ENCODE measurements around the gene GRIN3B. TPM values are rescaled to one million over a fixed set of nuclear protein-coding genes. Genes with fewer than 3 reads are reported as not detected.

The GRIN3B gene
- total and polyA plus RNA-seq, 2 experiments from 2014 or later: 3.0 to 8.5 TPM

DNA sequence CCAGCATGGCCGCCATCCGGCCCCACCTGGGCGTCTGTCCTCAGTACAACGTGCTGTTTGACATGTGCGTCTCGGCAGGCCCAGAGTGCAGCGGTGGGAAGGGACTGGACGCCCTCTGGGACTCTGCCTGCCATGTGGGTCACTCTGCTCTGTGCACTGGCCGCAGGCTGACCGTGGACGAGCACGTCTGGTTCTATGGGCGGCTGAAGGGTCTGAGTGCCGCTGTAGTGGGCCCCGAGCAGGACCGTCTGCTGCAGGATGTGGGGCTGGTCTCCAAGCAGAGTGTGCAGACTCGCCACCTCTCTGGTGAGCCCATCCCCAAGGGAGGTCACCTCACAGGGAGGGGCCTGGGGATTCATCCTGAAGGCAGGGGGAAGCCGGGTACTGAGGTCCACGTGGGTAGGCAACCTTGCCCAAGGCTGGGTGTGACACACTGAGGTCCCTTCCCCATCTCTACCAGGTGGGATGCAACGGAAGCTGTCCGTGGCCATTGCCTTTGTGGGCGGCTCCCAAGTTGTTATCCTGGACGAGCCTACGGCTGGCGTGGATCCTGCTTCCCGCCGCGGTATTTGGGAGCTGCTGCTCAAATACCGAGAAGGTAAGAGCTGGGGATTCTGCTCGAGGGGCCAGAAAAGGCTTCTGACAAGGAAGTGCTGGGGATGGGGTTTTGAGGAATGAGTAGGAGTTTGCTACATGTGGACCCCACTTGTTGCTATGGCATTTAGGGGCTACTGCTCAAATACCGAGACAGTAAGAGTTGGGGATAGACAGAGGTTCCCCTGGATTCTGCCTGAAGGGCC is 51.0 kb downstream of the GRIN3B start:
- Histone ChIP-seq H3K4me1 (ENCODE audit: low read depth) (no peaks in the 10 kb centered on the region), H3K9me3 (ENCODE audit: low read depth) (no peaks in the 10 kb centered on the region), H3K27me3 (no peaks in the 10 kb centered on the region), H3K36me3 (peaks cover 3% of the 10 kb centered on the region), H3K4me3 (no peak overlapping the region), H3K27ac (no peak overlapping the region)
- no peak for DNase-seq (ENCODE audit: low read depth in 1 of 2, low spot score in 1 of 2)
- TF ChIP-seq, protein P1, sequence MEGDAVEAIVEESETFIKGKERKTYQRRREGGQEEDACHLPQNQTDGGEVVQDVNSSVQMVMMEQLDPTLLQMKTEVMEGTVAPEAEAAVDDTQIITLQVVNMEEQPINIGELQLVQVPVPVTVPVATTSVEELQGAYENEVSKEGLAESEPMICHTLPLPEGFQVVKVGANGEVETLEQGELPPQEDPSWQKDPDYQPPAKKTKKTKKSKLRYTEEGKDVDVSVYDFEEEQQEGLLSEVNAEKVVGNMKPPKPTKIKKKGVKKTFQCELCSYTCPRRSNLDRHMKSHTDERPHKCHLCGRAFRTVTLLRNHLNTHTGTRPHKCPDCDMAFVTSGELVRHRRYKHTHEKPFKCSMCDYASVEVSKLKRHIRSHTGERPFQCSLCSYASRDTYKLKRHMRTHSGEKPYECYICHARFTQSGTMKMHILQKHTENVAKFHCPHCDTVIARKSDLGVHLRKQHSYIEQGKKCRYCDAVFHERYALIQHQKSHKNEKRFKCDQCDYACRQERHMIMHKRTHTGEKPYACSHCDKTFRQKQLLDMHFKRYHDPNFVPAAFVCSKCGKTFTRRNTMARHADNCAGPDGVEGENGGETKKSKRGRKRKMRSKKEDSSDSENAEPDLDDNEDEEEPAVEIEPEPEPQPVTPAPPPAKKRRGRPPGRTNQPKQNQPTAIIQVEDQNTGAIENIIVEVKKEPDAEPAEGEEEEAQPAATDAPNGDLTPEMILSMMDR (IDR thresholded peaks at IDR 0.05; ENCODE audit: low read depth, low read length): no peak

DNA sequence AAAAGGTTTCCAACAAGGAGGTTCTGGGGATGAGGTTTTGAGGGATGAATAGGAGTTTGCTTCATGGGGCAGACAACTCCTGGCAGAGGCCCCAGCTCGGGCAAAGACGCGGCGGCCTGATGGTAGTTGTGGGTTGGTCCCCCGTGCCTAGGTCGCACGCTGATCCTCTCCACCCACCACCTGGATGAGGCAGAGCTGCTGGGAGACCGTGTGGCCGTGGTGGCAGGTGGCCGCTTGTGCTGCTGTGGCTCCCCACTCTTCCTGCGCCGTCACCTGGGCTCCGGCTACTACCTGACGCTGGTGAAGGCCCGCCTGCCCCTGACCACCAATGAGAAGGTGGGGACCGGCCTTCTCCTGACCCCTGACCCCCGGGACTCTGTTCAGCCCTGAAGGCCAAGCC is 51.6 kb downstream of the GRIN3B start:
- H3K27ac ChIP-seq: no peak overlapping the region
- DNase-seq (ENCODE audit: low read depth in 1 of 2, low spot score in 1 of 2): no peak
- H3K9me3 ChIP-seq (ENCODE audit: low read depth): no peaks in the 10 kb centered on the region
- H3K36me3 ChIP-seq: peaks cover 3% of the 10 kb centered on the region
- H3K4me1 ChIP-seq (ENCODE audit: low read depth): no peaks in the 10 kb centered on the region
- H3K27me3 ChIP-seq: no peaks in the 10 kb centered on the region
- TF ChIP-seq, protein P1 (IDR thresholded peaks at IDR 0.05; ENCODE audit: low read depth, low read length): no peak
- H3K4me3 ChIP-seq: no peak overlapping the region

DNA sequence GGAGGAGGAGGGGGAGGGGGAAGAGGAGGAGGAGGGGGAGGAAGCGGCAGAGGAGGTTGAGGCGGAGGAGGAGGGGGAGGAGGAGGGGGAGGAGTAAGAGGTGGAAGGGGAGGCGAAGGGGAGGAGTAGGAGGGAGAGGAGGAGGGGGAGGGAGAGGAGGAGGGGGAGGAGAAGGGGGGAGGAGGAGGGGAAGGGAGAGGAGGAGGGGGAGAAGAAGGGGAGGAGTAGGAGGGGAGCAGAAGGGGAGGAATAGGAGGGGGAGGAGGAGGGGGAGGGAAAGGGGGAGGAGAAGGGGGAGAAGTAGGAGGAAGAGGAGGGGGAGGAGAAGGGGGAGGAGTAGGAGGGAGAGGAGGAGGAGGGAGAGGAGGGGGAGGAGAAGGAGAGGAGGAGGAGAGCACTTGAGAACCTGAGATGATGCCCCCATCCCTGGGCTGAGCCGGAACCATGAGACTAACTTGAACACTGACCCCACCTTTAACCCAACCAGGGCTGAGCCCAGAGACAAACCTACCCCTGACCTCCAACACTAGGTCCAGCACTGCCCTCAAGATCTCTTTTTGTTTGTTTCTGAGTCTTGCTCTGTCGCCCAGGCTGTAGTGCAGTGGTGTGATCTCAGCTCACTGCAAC is 52.2 kb downstream of the GRIN3B start:
- H3K4me1 ChIP-seq (ENCODE audit: low read depth): no peaks in the 10 kb centered on the region
- peaks cover 3% of the 10 kb centered on the region for H3K36me3 ChIP-seq
- no peaks in the 10 kb centered on the region for H3K9me3 ChIP-seq (ENCODE audit: low read depth)
- DNase-seq (ENCODE audit: low read depth in 1 of 2, low spot score in 1 of 2): no peak
- H3K27ac ChIP-seq: no peak overlapping the region
- no peak overlapping the region for H3K4me3 ChIP-seq
- no peaks in the 10 kb centered on the region for H3K27me3 ChIP-seq
- TF ChIP-seq, protein P1 (IDR thresholded peaks at IDR 0.05; ENCODE audit: low read depth, low read length): no peak

DNA sequence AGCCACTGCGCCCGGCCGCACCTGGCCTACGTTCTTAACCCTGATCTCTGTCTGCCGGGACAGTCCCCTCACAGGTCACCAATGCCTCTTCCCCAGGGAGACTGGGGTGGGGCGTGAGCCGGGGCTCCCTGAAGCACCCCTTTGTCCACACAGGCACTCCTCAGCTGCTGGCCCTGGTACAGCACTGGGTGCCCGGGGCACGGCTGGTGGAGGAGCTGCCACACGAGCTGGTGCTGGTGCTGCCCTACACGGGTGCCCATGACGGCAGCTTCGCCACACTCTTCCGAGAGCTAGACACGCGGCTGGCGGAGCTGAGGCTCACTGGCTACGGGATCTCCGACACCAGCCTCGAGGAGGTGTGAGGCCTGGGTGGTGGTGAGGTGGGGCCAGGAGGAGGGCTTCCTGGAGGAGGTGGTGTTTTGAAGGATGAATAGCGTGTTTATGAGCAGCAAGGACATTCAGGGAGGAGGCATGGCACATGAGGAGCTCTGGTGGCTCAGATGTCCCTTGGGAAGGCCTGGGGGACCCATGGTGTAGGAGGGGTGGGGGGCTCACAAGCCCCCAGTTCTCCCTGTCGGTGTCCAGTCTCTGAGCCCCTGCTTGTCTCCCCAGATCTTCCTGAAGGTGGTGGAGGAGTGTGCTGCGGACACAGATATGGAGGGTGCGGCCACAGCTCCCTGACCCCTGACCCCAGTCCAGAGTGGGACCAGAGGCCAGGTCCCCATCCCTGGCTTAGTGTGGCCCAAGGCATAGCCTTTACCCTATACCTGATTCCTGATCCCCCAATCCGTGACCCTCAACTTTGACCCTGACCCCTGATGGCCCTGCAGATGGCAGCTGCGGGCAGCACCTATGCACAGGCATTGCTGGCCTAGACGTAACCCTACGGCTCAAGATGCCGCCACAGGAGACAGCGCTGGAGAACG is 53.2 kb downstream of the GRIN3B start:
- Histone ChIP-seq H3K27me3 (no peaks in the 10 kb centered on the region), H3K4me1 (ENCODE audit: low read depth) (no peaks in the 10 kb centered on the region), H3K4me3 (no peak overlapping the region), H3K27ac (no peak overlapping the region), H3K36me3 (peaks cover 3% of the 10 kb centered on the region), H3K9me3 (ENCODE audit: low read depth) (no peaks in the 10 kb centered on the region)
- TF ChIP-seq, protein P1 (IDR thresholded peaks at IDR 0.05; ENCODE audit: low read depth, low read length): no peak
- no peak for DNase-seq (ENCODE audit: low read depth in 1 of 2, low spot score in 1 of 2)
